ENCODE results near the gene KLHL17.

GRCh38 chr1:955474-955873, 4.9 kb upstream of the KLHL17 start:
- TF ChIP-seq FOXA1 (IDR thresholded peaks at IDR 0.05) (no peak), CTCF (IDR thresholded peaks at IDR 0.05; ENCODE audit: low read depth, low read length, missing input control) (no peak), ATF3 (IDR thresholded peaks at IDR 0.05) (no peak), EGR1 (IDR thresholded peaks at IDR 0.05; ENCODE audit: low read depth in 2 of 2) (no peak), MAX (IDR thresholded peaks at IDR 0.05) (no peak), HNF4A (conservative IDR thresholded peaks at IDR 0.05) (no peak), REST (IDR thresholded peaks at IDR 0.05) (no peak), JUND (IDR thresholded peaks at IDR 0.05) (no peak), TAF1 (conservative IDR thresholded peaks at IDR 0.05) (no peak), YY1 (IDR thresholded peaks at IDR 0.05) (no peak), GABPA (IDR thresholded peaks at IDR 0.05 in 1 of 2, conservative IDR thresholded peaks at IDR 0.05 in 1 of 2) (no peak), RAD21 (IDR thresholded peaks at IDR 0.05) (no peak), ZBTB33 (IDR thresholded peaks at IDR 0.05) (no peak), RXRA (IDR thresholded peaks at IDR 0.05) (no peak)
